C4-2B (cell line): ENCODE measurements around the gene CDKN2A.

Source experiments
- ZFX ChIP-seq: fragments of 450-650 bp; IDR thresholded peaks from 2 replicates; pipeline ENCODE4 v1.6.1; 2017
- TF ChIP-seq, protein P1 (sequence below): fragments of 450-650 bp; conservative IDR thresholded peaks from 2 replicates; pipeline ENCODE4 v1.5.1; 2017; ENCODE audit warnings: mild to moderate bottlenecking

- TF ChIP-seq, protein P1, sequence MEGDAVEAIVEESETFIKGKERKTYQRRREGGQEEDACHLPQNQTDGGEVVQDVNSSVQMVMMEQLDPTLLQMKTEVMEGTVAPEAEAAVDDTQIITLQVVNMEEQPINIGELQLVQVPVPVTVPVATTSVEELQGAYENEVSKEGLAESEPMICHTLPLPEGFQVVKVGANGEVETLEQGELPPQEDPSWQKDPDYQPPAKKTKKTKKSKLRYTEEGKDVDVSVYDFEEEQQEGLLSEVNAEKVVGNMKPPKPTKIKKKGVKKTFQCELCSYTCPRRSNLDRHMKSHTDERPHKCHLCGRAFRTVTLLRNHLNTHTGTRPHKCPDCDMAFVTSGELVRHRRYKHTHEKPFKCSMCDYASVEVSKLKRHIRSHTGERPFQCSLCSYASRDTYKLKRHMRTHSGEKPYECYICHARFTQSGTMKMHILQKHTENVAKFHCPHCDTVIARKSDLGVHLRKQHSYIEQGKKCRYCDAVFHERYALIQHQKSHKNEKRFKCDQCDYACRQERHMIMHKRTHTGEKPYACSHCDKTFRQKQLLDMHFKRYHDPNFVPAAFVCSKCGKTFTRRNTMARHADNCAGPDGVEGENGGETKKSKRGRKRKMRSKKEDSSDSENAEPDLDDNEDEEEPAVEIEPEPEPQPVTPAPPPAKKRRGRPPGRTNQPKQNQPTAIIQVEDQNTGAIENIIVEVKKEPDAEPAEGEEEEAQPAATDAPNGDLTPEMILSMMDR, result no peak
- TF ChIP-seq ZFX, result no peak
Observed at GRCh38 chr9:22009506-22009867, 15.3 kb upstream of the CDKN2A start.
